GM18909 (cell line): Measurements from ENCODE around the gene CD3G.

Experiments used
- ATAC-seq: cut with Tn5 transposase; IDR thresholded peaks from one replicate; pipeline ENCODE4 v1.9.1; 2021; ENCODE audit warnings: mild to moderate bottlenecking; ENCODE audit not compliant: unreplicated experiment, poor library complexity

CD3G gene

GRCh38 chr11:118321386-118322082 lies 22.6 kb upstream of the CD3G start:
- no peak for ATAC-seq

DNA sequence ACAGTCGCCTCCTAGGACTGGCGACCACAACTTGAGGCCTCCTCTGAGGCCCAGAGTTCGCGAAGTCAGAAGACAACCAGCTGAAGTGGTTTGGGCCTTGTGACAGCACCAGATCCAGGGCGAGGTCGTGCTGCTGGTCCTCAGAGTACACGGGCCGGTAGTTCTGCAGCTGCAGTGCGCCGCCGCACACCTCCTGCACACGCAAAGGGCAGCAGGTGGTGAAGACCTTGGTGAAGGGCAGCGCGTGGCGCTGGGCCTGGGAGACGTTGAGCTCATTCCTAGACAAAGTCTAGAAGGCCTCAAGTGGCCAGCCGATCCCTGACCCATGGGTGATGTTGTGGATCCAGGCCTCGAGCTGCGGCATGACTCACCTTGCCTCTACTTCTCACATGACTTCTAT lies 21.4 kb upstream of the CD3G start:
- ATAC-seq: no peak

DNA sequence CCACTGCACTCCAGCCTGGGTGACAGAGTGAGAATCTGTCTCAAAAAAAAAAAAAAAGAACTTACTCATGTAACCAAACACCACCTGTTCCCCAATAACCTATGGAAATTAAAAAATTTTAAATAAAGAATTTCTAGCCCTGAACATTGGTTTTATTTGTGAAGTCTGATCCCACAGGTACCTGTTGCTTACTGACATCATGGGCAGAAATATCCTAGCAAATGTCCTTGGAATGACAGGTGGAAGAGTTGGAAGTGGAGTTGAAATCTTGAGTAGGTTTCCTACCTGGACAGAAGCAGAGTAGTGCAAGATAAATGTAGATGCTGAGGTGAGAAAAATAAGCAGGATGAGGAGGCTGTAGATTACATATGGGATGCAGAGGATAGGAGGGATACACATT lies 18.9 kb upstream of the CD3G start:
- ATAC-seq: no peak

- ATAC-seq: no peak
These were observed 15.4 kb upstream of the CD3G start for GRCh38 chr11:118328745-118329144.

DNA sequence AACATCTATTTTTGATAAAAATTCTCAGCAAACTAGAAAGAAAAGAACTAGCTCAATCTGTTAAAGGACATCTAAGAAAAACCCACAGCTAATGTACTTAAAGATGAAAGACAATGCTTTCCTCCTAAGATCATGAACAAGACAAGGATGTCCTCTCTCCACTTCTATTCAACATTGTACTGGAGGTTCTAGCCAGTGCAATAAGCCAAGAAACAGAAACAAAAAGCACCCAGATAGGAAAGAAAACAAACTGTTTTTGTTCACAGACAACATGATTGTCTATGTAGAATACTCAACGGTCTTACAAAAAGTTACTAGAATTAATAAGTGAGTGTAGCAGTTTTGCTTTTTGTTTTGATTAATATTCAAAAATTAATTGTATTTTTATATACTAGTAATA lies 9.4 kb upstream of the CD3G start:
- ATAC-seq: no peak

- no peak for ATAC-seq
These were observed 5.5 kb upstream of the CD3G start for GRCh38 chr11:118338637-118339061.

DNA sequence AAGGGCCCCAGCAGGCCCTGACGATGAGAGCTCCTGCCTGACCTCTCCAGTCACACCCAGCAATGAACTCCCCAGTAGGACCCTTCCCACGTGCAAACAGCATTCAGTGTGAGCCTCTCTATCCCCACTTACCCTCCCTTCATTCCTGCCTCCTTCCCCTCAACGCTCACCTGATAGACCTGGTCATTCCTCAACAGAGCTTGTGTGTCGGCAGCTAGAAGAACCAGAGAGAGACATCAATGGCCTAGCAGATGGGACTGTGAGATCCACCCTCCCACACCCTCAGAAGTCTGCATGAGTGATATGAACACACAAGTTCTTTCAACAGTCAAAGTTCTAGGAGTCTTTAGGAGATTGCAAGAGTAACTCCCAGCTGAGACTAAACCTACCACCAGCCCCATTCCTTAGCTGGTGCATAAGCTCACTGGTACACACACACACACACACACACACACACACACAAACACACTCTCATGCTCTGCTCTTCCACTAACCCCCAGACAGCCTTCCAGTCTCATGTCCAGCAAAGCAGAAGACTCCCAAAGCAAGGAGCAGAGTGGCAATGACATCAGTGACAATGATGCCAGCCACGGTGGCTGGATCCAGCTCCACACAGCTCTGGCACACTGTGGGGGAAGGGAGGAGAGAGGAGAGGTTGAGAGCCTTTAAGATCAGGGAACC lies 4.7 kb upstream of the CD3G start:
- ATAC-seq: no peak

GRCh38 chr11:118340449-118340848 lies 3.7 kb upstream of the CD3G start:
- no peak for ATAC-seq

DNA sequence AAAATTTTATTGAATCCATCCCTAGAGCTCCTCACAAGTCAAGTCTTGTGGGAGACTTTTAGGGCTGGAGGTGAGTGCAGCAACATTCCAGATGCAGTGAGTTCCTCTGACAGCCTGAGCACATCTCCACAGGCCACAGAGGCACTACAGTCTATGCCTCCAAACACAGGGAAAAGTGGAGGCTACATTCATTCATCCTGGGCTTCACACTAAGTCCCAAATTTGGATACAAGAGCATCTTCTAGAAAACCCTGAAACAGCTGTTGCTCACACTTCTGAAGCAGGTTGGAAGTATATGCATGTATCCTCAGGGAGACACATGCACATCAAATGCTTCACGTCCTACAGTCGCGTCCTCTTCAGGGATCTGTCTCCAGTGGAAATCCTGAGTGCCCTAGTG lies 2.9 kb upstream of the CD3G start:
- ATAC-seq: no peak

- no peak for ATAC-seq
These were observed 2.2 kb upstream of the CD3G start for GRCh38 chr11:118341815-118342489.

GRCh38 chr11:118342503-118343161 lies 1.5 kb upstream of the CD3G start, which contains the start of gene CD3D:
Gene CD3D (minus strand): TSS chr11:118342705. CDS start chr11:118342607, 98 bp downstream.
- no peak for ATAC-seq

DNA sequence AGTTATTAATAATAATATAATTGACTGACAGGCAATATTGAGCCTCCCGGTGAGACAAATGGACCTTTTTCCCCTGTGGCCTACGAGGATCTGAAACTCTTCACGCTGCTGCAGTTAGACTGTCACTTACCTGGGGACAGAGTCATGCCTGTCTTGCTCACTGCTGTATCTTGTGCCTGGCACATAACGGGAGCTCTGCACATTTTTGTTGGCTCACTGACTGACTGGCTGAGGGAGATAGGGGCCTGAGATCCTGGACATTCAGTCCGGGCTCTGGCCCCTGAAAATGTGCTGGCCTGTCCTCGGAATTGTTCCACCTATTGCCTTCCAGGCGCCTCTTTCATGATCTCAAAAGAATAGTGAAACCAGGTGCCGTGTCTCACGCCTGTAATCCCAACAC lies 896 bp upstream of the CD3G start:
- ATAC-seq: no peak

DNA sequence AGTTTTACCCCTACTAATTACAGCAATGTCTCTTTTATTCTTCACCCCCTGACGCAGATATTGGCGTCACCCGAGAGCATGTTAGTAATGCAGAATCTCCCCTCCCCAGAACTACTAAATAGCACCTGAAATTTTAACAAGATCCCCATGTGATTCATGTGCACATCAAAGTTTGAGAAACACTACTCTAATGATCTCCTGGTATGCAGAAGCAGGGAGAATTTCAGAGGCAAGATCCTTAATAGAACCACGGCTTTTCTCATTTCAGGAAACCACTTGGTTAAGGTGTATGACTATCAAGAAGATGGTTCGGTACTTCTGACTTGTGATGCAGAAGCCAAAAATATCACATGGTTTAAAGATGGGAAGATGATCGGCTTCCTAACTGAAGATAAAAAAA lies 5.3 kb downstream of the CD3G start:
- no peak for ATAC-seq

GRCh38 chr11:118353084-118353710 lies 9.1 kb downstream of the CD3G start:
- no peak for ATAC-seq

DNA sequence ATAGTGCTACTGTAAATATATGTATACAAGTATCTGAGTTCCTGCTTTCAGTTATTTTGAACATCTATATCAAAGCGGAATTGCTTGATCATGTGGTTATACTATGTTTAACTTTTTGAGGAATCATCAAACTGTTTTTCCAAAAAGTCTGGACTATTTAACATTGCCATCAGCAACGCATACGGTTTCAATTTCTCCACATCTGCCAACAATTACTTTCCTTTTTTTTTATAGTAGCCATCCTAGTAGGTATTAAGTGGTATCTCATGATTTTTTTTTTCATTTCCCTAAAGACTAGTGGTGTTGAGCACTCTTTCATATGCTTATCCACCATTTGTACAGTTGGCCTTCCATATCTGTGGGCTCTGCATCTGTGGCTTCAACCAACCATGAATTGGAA lies 13.9 kb downstream of the CD3G start:
- ATAC-seq: no peak

DNA sequence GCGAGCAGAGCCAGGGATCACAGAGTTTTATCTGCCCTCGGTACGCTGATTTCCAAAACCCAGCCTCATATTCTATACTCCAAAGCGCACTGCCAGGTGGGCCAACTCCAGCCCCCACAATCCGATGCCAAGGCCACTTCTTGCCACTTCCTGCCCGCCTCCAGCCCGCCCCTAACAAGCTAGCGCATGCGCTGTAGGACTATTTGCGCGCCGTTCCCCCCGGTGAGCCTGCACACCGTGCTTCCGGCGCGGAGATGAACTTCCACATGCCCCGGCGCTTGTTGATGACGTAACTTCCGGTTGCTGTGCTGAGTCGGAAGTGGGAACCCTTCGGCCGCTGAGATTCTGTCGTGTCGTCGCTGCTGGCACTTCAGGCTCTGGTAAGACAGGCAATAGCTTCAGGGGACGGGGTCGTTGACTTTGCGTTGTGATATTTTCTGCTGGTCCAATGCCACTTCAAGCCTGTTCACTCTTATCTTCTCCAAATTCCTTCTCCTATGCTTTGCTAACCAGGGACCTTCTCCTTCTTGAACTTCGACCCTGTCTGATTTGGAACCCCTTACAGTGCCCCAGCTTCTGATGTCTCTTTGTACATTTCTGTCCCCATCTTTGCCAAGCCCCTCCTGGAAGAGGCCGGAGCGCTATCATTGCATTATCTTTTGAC lies 15.3 kb downstream of the CD3G start, which contains the start of gene UBE4A:
UBE4A (plus strand) TSS at position 306 of the 664 bp plus-strand sequence. CDS start 5,481 bp downstream, outside the sequence.
- ATAC-seq: peak; percentile 94

DNA sequence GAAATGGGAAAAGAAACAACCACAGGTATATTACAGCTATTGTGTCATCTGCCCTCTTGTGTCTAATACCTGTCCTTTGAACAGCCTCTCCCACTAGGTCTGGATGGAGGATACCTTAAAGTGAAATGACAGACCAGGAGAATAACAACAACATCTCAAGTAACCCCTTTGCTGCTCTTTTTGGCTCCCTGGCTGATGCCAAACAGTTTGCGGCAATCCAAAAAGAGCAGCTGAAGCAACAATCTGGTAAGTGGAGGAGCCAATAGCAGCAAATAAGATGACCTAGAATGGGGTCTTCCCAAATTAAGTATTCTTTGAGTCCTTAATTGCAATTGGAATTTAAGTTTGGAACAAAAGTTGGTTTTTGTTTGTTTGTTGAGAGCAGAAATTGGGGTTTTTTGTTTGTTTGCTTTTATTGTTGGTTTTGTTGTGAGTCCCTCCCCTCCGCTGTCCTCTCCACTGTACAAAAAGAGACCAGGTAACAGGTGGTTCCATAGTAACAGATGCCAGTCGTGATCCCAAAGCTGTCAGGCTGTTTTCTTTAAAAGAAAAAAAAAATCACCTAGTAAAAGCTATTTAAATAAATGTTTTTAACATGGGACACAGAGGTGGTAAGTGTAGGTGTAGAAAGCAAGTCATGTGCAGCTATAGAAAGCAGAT lies 20.9 kb downstream of the CD3G start:
- ATAC-seq: no peak

DNA sequence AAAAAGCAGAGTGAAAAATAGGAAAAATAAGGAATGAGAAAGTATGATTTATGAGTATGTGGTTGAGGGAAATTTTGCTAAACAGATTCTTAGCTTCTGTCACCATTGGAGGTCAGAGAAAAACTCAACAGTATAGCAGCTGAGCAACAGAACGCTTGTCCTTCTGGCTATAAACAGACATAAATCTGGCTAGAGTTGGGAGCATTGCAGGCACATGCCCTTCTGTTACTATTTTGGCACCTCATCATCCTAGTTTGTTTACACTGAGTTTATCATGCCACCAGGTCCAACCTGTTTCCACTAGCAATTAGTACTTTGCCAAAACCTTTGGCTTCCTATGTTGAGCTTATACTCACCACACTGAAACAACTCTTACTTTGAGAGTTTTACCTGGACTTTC lies 22.1 kb downstream of the CD3G start:
- ATAC-seq: no peak

GRCh38 chr11:118370774-118371173 lies 26.6 kb downstream of the CD3G start:
- ATAC-seq: no peak
